GM19395 (cell line): ENCODE measurements around the gene GALNT18.
A peak's percentile ranks its signal among the peaks of the same experiment; 100 is the strongest.

Experiments
- ATAC-seq: cut with Tn5 transposase; IDR thresholded peaks from one replicate; pipeline ENCODE4 v1.9.1; 2021; ENCODE audit warnings: mild to moderate bottlenecking, moderate library complexity; ENCODE audit not compliant: unreplicated experiment

Gene GALNT18

DNA sequence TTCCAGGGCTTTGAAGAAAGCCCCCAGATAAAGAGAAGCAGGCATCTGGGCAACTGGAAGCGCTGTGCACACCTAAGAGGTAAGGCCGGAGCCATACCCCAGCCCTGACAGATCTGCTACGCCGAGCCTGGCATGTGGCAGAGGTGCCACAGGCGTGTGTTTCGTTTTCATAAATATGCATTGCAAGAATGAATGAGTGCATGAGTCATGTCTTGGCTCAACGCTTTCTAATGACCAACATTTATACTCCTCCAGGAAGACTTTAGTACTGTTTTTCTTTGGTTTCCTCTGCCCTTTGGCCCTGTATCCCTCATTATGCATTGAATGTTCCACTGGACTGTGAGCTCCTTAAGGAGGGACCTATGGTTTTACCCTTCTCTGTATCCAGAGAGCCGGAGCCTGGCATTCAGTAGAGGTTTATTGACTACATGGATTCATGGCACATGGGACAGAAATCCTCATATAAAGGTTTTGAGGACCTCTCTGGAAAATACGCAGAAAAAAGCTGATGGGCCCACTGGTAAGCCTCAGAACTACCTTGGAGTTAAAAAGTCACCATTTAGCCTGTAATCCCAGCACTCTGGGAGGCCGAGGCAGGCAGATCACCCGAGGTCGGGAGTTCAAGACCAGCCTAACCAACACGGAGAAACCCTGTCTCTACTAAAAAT, 229.9 kb downstream of the GALNT18 start:
- no peak for ATAC-seq

DNA sequence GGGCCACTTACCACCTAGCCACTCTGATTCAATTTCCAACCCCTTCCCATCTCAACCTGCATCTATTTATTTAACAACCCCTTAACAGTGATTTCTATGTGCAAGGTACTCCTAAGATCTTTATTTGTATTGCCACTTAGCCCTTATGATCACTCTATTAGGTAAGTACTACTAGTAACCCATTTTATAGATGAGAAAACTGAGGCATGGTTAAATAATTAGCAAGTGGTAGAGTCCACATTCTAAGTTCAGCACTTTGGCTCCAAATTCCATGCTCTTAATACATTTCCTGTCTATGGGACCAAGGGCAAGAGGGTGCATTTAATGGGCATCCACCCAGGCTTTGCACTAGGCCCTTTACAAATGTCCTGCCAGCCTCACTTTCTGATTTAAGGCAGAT, 230.6 kb downstream of the GALNT18 start:
- no peak for ATAC-seq

DNA sequence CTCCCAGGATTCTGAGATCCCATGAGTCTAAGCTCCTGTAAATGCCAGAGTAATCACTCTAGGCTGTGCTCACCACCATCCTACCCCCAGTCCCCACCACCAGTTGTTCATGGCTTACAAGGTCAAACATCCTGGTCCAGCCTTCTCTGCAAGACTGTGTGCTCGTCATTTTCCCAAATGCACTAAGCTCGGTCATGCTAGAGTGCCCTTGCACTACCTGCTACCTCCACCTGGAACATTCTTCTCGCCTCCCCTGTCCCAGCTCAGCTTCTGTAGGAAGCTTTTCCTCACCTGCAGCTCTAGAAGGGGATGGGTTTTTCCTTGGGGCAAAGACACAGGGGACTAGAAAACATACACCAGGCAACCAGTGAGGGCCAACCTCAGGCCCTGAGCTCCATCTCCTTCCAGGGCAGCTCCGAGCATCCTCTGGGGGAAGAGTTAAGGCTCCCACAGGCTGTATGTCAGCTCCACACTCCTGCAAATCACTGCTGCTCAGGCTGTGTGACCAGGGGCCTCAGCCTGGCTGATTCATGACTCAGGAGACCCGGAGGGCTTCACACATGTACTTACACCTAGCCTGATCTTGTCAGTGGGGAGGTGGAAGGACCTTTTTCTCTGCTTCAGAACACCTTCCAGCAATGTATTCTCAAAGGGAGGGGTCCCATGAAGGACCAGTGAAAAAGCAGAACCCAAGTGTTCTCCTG, 231.6 kb downstream of the GALNT18 start:
- no peak for ATAC-seq

DNA sequence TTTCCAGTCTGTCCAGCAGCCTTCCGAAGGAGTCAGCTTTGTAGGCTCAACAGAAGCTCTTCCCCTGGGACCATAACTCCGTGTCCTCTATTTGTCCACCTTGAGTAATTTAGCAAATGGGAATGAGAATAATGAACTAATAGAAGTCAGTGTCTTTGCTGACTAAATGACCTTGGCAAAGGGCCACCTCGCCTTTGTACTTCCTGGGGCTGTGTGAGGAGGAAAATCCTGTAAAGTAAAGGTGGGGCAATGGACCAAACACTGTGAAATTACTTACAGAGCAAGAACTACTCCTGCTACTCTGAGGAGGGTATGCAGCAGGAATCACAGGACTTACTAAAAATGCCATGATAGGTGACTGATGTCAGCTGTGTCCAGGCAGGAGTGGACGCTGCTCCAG, 232.6 kb downstream of the GALNT18 start:
- ATAC-seq = no peak

DNA sequence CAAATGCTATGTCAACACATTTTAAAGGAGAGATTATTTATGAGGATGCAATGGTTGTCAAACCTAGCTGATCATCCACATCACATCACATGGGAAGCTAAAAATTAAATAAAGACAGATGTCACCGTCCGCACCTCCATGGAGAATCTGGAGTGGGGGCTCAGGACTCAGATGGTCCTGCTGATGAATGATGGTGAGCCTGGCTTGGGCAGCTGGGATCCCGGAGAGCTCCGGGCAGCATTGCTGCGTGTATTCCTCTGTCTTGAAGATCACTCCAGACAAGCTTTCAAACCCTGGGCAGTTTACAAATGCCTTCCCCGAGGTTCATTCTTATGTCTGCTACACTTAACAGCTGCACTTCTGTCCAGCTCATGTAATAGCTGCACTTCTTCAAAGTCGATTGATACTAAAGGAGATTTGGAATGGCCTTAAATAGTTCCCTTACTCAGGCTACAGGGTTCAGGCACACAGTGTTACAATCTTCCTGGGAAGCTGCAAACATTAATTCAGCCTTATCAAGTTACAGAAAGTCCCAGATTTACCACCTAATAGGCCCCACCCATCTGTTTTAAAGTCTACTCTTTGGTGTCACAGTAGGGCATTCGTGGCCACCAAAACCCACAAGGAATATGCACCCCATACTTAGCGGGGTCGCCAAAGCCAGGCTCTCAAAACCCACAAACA, 234.0 kb downstream of the GALNT18 start:
- no peak for ATAC-seq

DNA sequence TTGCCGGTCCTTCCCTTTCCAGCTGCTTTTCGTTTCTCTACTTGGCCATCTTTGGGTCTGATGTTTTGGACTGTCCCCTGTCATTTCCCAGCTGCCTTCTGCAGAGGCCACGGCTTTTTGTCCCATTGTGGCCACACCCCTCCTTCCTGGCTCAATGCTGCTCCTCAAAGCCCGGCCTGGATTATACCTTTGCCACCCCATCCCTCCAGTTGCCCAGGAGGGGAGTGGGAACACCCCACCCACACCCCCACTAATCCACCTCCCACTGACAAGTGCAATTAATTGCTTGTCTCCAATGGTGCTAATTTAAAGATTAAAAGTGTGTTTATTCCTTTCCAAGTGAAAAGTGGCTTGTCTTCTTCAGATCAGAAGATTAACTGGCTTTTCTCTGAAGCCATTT, 234.6 kb downstream of the GALNT18 start:
- no peak for ATAC-seq

DNA sequence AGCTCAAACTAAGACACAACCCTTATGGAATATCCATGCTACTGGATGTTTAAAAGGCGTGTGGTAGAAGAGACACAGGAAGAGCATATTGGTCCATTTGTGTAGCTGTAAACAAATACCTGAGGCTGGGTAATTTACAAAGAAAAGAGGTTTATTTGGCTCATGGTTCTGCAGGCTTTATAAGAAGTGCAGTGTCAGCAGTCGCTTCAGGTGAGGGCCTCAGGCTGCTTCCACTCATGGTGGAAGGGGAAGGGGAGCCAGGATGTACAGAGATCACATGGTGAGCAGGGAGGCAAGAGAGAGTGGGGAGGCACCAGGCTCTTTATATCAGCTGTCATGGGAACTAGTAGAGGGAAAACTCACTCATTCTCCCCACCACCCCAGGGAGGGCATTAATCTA, 237.0 kb downstream of the GALNT18 start:
- ATAC-seq = no peak

DNA sequence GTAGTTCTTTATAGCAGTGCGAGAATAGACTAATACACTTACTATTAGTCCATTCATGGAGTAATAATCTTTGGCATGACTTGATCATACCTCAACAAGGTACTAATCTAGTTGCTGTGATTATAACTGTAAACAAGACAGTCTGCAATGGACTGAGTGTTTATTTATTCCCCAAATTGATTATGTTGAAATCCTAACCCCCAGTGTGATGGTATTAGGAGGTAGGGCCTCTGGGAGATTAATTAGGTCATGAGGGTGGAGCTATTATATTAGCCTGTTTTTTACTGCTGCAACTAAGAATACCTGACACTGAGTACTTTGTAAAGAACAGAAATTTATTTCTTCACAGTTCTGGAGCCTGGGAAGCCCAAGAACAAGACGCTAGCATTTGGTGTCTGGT, 237.8 kb downstream of the GALNT18 start:
- ATAC-seq = no peak

DNA sequence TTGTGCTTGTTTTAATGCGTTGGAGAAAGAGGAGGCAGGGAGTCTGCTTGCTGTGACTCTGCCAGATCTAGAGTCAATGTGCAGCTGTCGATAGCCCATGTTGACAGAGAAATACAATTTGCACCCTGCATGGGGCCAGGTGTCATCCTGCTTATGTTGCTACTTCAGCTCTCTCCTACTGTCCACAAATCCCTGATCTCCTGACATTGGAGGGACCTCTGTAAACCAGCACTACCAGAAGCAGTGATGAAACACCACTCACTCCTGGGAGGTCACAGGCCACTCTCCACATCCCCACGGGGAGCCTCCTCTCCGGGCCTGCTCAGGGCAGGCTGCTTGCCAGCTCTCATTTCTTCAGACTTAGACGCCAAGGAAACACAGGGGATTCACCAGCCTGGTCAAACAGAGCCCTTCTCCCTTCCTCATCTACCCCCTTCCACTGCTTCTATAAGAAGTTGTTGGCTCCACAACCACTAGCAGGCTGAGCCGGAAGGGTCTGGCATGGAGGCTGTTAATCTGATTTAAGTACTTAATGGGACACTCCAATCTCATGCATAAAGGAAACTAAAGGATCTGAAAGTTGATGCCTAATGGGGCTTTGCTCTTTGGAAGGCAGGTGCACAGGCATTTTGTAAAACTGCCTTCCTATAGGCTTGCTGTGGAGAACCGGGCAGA, 238.8 kb downstream of the GALNT18 start:
- no peak for ATAC-seq

DNA sequence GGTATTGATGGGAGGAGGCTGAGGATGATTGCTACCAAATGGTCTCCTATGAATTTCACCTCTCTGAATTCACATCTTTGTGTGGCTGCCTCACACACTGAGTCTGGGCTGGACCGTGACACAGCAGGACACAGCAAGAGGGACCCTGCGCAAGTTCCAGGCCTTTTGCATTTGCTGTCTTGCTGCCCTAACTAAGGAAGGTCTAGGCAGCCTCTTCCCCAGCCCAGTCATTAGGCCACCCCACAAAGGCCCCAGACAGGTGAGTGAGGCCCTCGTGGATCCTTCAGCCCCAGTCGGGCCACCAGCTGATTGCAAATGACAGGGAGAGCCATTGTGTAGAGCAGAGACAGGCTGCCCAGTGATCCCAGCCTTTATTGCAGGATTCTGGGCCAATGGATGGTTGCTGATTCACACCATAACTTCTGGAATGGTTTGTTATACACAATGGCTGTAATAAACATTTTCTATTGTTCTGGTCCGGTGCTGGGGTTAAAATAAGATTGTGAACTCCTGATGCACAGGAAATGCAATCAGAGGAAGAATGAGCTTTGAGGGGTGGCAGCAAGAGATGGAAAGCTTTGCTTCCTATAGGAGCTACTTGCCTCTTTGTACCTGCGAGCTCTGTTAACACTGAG, 240.2 kb downstream of the GALNT18 start:
- no peak for ATAC-seq

DNA sequence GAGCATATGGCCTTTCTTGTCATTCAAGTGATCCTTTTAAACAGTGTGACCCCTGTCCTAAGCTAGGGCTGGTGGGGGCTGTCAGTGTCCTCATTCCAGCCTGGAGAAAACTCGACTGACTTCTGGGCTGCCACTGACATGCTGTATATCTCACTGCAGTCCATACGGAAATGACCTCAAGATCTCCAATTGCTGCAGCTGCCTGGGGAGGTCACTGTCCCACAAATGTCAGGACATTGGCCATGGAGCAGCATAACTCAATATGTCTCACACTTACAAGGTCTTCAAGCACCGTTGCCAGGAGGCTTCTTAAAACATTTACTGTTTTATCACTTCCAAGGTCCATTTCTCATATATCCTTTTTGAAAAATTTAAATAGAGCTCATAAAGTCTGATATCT, 240.9 kb downstream of the GALNT18 start:
- ATAC-seq = no peak

DNA sequence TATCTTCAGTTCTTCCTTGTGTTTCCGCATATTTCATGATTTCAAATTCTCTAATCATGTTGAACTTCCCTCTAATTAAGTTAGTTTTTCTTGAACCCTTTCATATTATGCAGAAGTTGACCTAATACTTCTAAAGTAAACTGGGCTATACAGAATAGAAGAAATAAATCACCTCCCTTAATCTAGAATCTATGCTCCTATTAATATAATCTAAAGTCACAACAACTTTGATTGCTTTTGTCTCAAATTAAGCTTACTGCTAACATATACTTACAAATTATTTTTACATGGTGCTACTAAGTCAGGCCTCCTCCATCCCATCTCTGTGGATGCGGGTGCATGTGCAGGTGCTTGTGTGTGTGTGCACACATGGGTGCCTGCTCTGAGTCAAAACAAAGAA, 241.5 kb downstream of the GALNT18 start:
- no peak for ATAC-seq

DNA sequence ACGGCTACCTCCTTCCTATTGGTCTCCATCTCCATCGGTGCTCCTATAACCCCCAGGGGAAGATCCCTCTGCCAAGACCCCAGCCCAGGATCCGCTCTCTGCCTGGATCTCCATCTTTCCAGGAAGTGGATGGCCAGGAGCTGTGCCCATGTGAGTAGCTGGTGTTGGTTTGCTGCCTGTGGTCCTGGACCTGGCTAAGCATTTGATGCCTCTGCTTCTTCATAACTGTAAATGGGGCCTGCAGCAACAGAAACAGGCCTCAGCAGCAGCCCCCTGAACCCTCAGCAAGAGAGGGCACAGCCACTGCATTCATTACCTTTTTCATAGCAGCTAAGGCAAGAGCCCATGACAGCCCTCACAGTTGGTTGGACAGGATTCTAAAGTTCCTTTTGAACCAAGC, 242.1 kb downstream of the GALNT18 start:
- no peak for ATAC-seq

DNA sequence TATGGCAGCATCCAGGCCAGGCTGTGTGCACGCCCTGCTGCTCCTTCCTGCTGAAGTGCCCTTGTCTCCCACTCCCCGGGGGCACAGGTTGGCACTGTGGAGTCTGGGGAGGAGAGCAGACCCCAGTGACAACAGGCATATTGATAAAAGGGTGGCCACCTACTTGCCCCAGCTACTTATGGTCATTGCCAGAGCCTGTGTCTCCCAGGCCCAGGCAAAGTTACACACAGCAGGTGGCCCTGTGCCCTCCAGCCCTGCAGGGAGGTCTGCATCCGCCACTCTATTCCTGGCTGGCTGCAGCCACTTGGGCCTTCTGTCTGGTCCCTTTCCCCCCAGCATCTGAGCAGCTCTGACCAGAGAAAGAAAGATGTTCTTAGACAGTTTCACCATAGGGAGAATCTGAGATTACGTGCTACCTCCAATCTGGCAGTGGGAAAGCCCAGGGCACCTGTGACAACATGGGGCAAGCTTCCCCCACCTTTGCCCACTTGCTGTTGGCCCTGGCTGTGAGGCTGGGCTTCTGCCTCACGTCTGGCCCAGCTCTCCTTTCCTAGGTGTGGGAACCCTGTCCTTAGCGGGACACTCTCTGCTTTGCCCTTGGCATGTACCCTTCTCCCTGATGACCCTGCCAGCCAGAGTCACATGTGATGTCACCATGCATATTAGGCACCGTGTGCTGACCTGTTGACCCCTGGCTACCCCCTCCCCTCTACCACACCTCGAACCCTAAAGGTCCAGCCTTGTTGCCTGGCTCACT, 243.4 kb downstream of the GALNT18 start:
- ATAC-seq = no peak

DNA sequence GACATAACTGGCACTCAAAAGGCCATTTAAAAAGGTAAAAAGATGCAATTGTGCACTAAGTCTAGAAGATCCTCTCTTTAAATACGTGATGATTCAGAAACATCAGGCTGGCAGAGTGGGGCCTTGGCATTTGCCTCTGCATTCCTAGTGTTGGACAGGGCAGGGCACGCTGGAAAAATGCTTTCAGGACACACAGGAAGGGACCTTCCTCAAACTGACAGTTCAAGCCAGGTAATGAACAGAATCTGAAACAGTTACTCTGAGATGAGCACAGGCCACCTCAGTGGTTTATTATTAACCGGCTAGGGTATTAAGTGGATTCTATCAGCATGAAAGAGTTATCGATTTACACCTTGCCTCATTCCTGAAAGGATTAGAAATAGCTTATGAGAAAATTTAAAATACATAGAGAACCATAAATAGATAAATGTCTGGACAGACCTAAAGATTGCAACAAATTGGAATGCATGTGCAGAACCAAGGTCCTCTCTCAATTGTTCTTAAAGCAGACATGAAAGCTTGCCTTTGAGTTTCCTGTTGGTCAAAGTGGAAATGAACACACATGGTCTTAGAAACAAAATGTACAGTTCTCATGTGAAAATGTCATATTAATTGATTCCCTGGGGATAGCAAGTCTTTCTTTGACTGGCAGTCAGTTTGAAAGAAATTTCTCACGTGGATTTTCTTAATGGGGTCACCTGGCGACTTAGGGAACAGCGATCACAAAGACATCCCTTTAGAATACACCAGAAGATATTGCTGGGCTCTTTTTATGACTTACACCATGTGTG, 247.3 kb downstream of the GALNT18 start:
- peak; percentile 69 for ATAC-seq

DNA sequence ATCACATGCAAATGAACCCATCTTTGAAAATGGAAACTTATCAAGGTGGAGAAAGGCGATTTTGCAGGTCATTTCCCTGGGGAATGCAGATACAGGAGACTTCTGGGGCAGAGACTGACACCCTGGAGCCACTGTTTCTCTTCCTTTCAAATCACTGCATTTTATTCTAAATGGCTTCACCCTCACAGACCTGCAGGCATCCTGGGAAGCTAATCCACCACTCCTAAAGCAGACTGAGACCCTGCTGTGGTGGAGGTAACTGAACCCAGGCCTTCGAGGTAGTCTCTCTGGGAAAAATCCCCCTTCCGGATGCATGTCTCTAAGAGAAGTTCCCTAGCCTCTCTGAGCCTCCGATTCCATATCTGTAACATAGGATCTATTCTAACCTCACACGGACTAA, 247.9 kb downstream of the GALNT18 start:
- ATAC-seq = no peak

DNA sequence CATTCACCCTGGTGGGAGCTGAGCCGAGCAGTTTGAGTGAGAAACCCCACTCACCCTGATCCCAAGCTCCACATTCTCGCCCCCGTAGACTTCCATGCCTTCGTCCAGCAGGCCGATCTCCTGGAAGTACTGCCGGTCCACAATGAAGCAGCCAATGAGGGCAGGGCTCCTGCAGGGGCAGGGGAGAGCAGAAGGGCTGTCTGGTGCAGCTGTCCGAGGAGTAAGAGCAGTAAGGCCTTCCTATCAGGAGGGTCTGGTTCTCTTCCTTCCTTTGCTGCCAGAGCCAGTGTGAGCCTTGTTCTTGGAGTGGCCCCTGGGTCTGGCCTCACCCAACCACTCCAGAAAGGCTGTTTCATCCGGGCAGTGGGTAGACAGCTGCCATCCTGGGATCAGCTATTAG, 249.3 kb downstream of the GALNT18 start:
- ATAC-seq = no peak

DNA sequence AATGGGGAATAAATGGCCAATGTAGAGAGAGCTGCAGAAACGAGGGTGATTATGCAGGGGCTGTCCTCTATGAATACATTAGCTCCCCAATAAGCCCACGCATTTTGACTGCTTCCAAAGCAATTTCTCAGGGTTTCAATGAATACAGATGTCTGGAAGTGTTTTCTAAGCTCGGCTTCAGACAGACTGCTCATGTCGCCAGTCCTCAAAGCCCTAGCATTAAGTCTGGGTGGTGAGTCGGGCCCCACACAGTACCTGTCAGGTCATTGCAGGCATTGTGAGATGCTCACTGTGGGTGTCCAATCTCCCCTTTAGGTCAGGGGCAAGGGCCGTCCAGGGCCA, 250.9 kb downstream of the GALNT18 start:
- ATAC-seq = no peak

DNA sequence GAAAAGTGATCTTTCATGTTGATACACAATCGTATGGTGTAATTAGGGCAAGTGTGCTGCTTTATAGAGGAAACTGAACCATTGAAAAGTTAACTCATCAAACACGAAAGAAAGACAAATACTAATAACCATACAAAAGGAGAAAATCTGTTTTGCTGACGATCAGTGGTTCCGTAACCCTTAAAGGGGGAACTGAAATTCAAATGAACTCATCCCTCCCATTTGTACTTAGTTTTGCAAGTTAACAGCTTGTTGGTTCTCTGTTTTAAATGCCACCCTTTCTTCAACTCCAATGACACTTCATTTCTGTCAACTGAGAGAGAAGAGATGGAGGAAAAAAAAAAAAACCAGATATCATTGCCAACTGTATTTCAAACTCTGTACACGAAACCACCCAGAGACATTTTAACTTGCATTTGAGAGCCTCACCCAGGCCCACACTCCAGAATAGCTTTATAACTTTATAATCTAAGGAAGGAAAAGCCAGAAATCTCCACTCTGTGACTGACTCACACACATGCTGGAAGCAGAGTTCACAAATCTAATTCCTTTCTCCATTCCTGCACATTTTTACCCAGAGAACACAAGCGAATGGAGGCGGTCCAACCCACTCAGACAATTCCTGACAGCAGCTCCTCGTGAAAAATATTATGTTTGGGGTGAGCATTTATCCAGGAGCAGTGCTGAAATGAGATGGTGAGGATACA, 251.4 kb downstream of the GALNT18 start:
- no peak for ATAC-seq
